Right atrium auricular region (tissue), 2 donors: ENCODE results near the gene KLHL26. TPM values are rescaled to one million over a fixed set of nuclear protein-coding genes. Genes with fewer than 3 reads are reported as not detected.

ENCODE experiments used
- DNase-seq: peaks from one replicate; pipeline ENCODE4 v3.0.0-alpha.2; 2019; ENCODE audit warnings: low spot score
- H3K27ac ChIP-seq, 2 donors: fragments of 200-600 bp; sonication (generic); 1 replicate in 1 of 2; 2 replicates in 1 of 2; pipeline ENCODE4 v1.5.1; 2016 to 2019
- H3K27me3 ChIP-seq, 2 donors: fragments of 200-600 bp; sonication (generic); one replicate each; pipeline versions ENCODE4 v1.5.1 to v1.6.0; 2017 to 2019
- H3K36me3 ChIP-seq: fragments of 200-600 bp; sonication (generic); one replicate; pipeline ENCODE4 v1.5.1; 2016
- H3K4me1 ChIP-seq, 2 donors: fragments of 200-600 bp; sonication (generic); one replicate each; pipeline versions ENCODE4 v1.5.1 to v1.6.0; 2017 to 2019
- H3K4me3 ChIP-seq, 2 donors: fragments of 200-600 bp; sonication (generic); 1 replicate in 1 of 2; 2 replicates in 1 of 2; pipeline ENCODE4 v1.5.1; 2017 to 2019; ENCODE audit warnings: mild to moderate bottlenecking in 1 of 2, moderate library complexity in 1 of 2
- H3K9me3 ChIP-seq, 2 donors: fragments of 200-600 bp; sonication (generic); one replicate each; pipeline ENCODE4 v1.5.1; 2019
- CTCF ChIP-seq, 2 donors: fragments of 200-600 bp; sonication (generic); IDR thresholded peaks; one replicate each; pipeline ENCODE4 v1.5.1; 2019; ENCODE audit warnings: antibody characterized with exemption in 2 of 2
- total RNA-seq, 2 donors: library from RNA; depleted of rRNA; stranded (reverse); fragments of >200 nt; gene quantifications; one replicate each; pipeline ENCODE4 v1.1.0, GENCODE V29; 2016

Gene KLHL26
- total RNA-seq, 2 donors from 2014 or later: 5.7 to 11.3 TPM

GRCh38 chr19:18608102-18608804 lies 28.6 kb upstream of the KLHL26 start:
- Histone ChIP-seq H3K27me3 (peaks cover 55 to 72% of the 10 kb centered on the region in 2 donors), H3K4me3 (peak overlapping the region in 1 of 2 donors; percentile 45), H3K36me3 (no peaks in the 10 kb centered on the region), H3K27ac (no peak overlapping the region), H3K4me1 (peaks cover 0 to 63% of the 10 kb centered on the region in 2 donors), H3K9me3 (no peaks in the 10 kb centered on the region)
- TF ChIP-seq CTCF (IDR thresholded peaks at IDR 0.05): no peak
- DNase-seq: no peak

GRCh38 chr19:18608805-18609716 lies 27.8 kb upstream of the KLHL26 start:
- DNase-seq: no peak
- Histone ChIP-seq H3K4me1 (peaks cover 0 to 56% of the 10 kb centered on the region in 2 donors), H3K36me3 (no peaks in the 10 kb centered on the region), H3K4me3 (no peak overlapping the region), H3K27me3 (peaks cover 57 to 70% of the 10 kb centered on the region in 2 donors), H3K27ac (no peak overlapping the region), H3K9me3 (no peaks in the 10 kb centered on the region)
- TF ChIP-seq CTCF (IDR thresholded peaks at IDR 0.05): no peak

GRCh38 chr19:18609717-18610051 lies 27.1 kb upstream of the KLHL26 start:
- Histone ChIP-seq H3K27ac (no peak overlapping the region), H3K36me3 (no peaks in the 10 kb centered on the region), H3K4me3 (no peak overlapping the region), H3K4me1 (peaks cover 0 to 54% of the 10 kb centered on the region in 2 donors), H3K9me3 (no peaks in the 10 kb centered on the region), H3K27me3 (peaks cover 52 to 63% of the 10 kb centered on the region in 2 donors)
- no peak for TF ChIP-seq CTCF (IDR thresholded peaks at IDR 0.05)
- no peak for DNase-seq

- no peak for TF ChIP-seq CTCF (IDR thresholded peaks at IDR 0.05)
- Histone ChIP-seq H3K27me3 (peaks cover 47 to 61% of the 10 kb centered on the region in 2 donors), H3K27ac (no peak overlapping the region), H3K4me3 (no peak overlapping the region), H3K9me3 (no peaks in the 10 kb centered on the region), H3K4me1 (peaks cover 0 to 54% of the 10 kb centered on the region in 2 donors), H3K36me3 (no peaks in the 10 kb centered on the region)
- DNase-seq: no peak
These were observed 26.6 kb upstream of the KLHL26 start for GRCh38 chr19:18610245-18610555.

- TF ChIP-seq CTCF (IDR thresholded peaks at IDR 0.05): no peak
- Histone ChIP-seq H3K4me1 (peaks cover 0 to 50% of the 10 kb centered on the region in 2 donors), H3K9me3 (no peaks in the 10 kb centered on the region), H3K4me3 (no peak overlapping the region), H3K27me3 (peaks cover 43 to 55% of the 10 kb centered on the region in 2 donors), H3K27ac (no peak overlapping the region), H3K36me3 (no peaks in the 10 kb centered on the region)
- DNase-seq: no peak
These were observed 26.1 kb upstream of the KLHL26 start for GRCh38 chr19:18610556-18611326.
